Measurements from ENCODE around the gene SLC15A1. TPM values are rescaled to one million over a fixed set of nuclear protein-coding genes. Genes with fewer than 3 reads are reported as not detected.
"Not testable (repeated sequence)": the region's sequence is repeated elsewhere in the genome, so short reads cannot be mapped to it uniquely, and the experiment has no call there.

The SLC15A1 gene
- total and polyA plus RNA-seq, 4 donors = 0.10 to 0.24 (median 0.13) TPM

- H3K36me3 ChIP-seq (ENCODE audit: control insufficient read depth, insufficient read depth, low read length) = no peaks in the 10 kb centered on the region
- WGBS (ENCODE audit: insufficient coverage) = 92% methylated on average over 11 of the region's 13 CpGs
- H3K4me1 ChIP-seq (ENCODE audit: control insufficient read depth, insufficient read depth, low read length) = no peaks in the 10 kb centered on the region
- H3K4me3 ChIP-seq (ENCODE audit: low read depth, low read length) = no peak overlapping the region
- no peak overlapping the region for H3K27ac ChIP-seq (ENCODE audit: low read depth, low read length)
- no peaks in the 10 kb centered on the region for H3K9me3 ChIP-seq (ENCODE audit: control insufficient read depth, insufficient read depth, low read length)
- H3K27me3 ChIP-seq (ENCODE audit: control insufficient read depth, insufficient read depth, low read length) = no peaks in the 10 kb centered on the region
- no peak for DNase-seq (ENCODE audit: low read depth in 4 of 6, low spot score in 6 of 6)
These were observed 111.4 kb downstream of the SLC15A1 start for GRCh38 chr13:98641075-98641474.

DNA sequence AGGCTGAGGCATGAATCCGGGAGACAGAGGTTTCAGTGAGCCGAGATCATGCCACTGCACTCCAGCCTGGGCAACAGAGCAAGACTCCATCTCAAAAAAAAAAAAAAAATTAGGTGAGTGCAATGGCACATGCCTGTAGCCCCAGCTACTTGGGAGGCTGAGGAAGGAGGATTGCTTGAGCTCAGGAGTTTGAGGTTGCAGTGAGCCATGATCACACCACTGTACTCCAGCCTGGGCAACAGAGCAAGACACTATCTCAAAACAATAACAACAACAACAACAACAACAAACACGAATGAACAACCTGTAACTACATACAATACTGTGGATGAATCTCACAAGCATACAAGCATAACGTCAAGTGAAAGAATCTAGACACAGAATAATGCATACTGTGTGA, 112.7 kb downstream of the SLC15A1 start:
- H3K36me3 ChIP-seq (ENCODE audit: control insufficient read depth, insufficient read depth, low read length); H3K27me3 ChIP-seq (ENCODE audit: control insufficient read depth, insufficient read depth, low read length); H3K27ac ChIP-seq (ENCODE audit: low read depth, low read length); DNase-seq (ENCODE audit: low read depth in 4 of 6, low spot score in 6 of 6); H3K4me1 ChIP-seq (ENCODE audit: control insufficient read depth, insufficient read depth, low read length); H3K9me3 ChIP-seq (ENCODE audit: control insufficient read depth, insufficient read depth, low read length); H3K4me3 ChIP-seq (ENCODE audit: low read depth, low read length): not testable (repeated sequence)
- WGBS (ENCODE audit: insufficient coverage) = 100% methylated on average over 2 of the region's 4 CpGs

DNA sequence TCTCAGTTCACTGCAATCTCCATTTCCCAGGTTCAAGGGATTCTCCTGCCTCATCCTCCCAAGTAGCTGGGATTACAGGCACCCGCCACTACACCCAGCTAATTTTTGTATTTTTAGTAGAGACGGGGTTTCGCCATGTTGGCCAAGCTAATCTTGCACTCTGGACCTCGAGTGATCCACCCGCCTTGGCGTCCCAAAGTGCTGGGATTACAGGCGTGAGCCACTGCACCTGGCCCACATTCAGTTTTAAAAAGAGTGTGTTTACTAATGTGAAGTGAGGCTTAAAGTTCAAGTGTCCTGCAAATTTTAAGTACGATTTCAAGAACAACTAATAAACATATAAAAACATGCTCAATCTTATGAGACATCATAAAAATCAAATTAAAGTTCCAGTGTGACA, 114.1 kb downstream of the SLC15A1 start:
- H3K27ac ChIP-seq (ENCODE audit: low read depth, low read length); DNase-seq (ENCODE audit: low read depth in 4 of 6, low spot score in 6 of 6); H3K4me1 ChIP-seq (ENCODE audit: control insufficient read depth, insufficient read depth, low read length); H3K27me3 ChIP-seq (ENCODE audit: control insufficient read depth, insufficient read depth, low read length); H3K36me3 ChIP-seq (ENCODE audit: control insufficient read depth, insufficient read depth, low read length); H3K4me3 ChIP-seq (ENCODE audit: low read depth, low read length); H3K9me3 ChIP-seq (ENCODE audit: control insufficient read depth, insufficient read depth, low read length): not testable (repeated sequence)
- WGBS (ENCODE audit: insufficient coverage) = 93% methylated on average over 4 of the region's 8 CpGs

Small RNAs within 50 kb of the gene (small RNA-seq; reads per million reads assigned to genes)
- not detected for gene RN7SL60P (ENCODE audit: low replicate concordance)

Other genes starting within 250 kb of the SLC15A1 start
- gene STK24, start 175.6 kb downstream of the SLC15A1 start, total RNA-seq = 10 to 100 TPM; 42.7 to 56.1 TPM
- gene STK24, start 175.6 kb downstream of the SLC15A1 start, polyA plus RNA-seq (ENCODE audit: insufficient read length in 2 of 2) = 10 to 100 TPM; 49.7 to 54.6 TPM
- 100 to 1,000 TPM in 1 of 2 donors, 10 to 100 TPM in 1; 74.4 to 117 TPM for gene DOCK9, start 225.4 kb upstream of the SLC15A1 start, total RNA-seq
- gene DOCK9, start 225.4 kb upstream of the SLC15A1 start, polyA plus RNA-seq (ENCODE audit: insufficient read length in 2 of 2) = 10 to 100 TPM; 94.9 to 99.7 TPM

All from spinal cord (tissue), 10 donors.